ENCODE measurements around the gene GMDS. TPM values are rescaled to one million over a fixed set of nuclear protein-coding genes. Genes with fewer than 3 reads are reported as not detected.

GMDS gene
- total RNA-seq, 1 donor from 2014 or later = 30.2 TPM

DNA sequence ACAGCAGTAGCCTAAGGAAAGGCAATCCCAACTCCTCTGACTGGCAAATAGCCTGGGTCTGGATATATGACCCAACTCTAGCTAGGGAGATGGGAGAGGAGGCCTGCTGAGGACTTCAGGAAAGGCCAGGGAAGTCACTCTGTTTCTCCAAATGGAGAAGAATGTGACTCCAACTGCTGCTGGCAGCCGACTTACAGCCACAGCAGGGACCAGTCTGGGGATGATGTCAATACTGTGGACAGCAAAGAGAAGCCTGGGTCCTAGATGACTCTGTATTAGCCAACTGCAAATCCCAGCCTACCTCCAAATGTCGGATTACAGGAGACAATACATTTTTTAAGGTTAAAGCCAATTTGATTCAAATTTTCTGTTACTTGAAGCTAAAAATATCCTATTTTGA is 403.1 kb downstream of the GMDS start:
- TF ChIP-seq POLR2A (IDR thresholded peaks at IDR 0.05) (no peak), POLR2AphosphoS5 (IDR thresholded peaks at IDR 0.05; ENCODE audit: insufficient read depth in 1 of 2, low read depth in 1 of 2) (no peak)
- TF ChIP-seq, protein P1, sequence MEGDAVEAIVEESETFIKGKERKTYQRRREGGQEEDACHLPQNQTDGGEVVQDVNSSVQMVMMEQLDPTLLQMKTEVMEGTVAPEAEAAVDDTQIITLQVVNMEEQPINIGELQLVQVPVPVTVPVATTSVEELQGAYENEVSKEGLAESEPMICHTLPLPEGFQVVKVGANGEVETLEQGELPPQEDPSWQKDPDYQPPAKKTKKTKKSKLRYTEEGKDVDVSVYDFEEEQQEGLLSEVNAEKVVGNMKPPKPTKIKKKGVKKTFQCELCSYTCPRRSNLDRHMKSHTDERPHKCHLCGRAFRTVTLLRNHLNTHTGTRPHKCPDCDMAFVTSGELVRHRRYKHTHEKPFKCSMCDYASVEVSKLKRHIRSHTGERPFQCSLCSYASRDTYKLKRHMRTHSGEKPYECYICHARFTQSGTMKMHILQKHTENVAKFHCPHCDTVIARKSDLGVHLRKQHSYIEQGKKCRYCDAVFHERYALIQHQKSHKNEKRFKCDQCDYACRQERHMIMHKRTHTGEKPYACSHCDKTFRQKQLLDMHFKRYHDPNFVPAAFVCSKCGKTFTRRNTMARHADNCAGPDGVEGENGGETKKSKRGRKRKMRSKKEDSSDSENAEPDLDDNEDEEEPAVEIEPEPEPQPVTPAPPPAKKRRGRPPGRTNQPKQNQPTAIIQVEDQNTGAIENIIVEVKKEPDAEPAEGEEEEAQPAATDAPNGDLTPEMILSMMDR (IDR thresholded peaks at IDR 0.05) = no peak
- no peak overlapping the region for H3K27ac ChIP-seq
- no peaks in the 10 kb centered on the region for H3K4me1 ChIP-seq
- no peaks in the 10 kb centered on the region for H3K27me3 ChIP-seq
- peaks cover 3% of the 10 kb centered on the region for H3K9me3 ChIP-seq
- no peaks in the 10 kb centered on the region for H3K36me3 ChIP-seq
- no peak overlapping the region for H3K4me3 ChIP-seq
- DNase-seq (ENCODE audit: extremely low spot score in 2 of 2) = no peak
- intact Hi-C loops (cut with DNase I) = no loop called here

DNA sequence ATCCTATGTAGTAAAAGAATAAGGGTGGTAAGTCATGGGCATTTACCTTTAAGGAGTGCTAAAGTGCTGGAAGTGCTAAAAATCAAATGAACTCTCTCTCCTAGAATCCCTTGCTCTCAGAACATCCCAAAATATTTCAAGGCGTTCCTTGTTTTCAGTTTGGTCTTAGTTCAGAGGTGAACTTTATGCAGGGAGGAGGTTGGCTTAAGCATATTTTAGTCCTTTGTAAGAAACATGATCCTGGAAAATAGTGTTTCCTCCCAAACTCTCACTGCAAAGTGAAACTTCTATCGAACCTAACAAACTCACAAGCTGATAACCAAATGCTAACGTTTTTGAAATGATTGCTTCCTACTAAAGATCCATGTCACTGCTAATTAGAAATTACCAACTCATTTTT is 404.3 kb downstream of the GMDS start:
- no peaks in the 10 kb centered on the region for H3K4me1 ChIP-seq
- no peak overlapping the region for H3K4me3 ChIP-seq
- peaks cover 3% of the 10 kb centered on the region for H3K9me3 ChIP-seq
- no peak overlapping the region for H3K27ac ChIP-seq
- no peaks in the 10 kb centered on the region for H3K27me3 ChIP-seq
- TF ChIP-seq POLR2AphosphoS5 (IDR thresholded peaks at IDR 0.05; ENCODE audit: insufficient read depth in 1 of 2, low read depth in 1 of 2) = no peak
- TF ChIP-seq POLR2A (IDR thresholded peaks at IDR 0.05) = no peak
- TF ChIP-seq, protein P1 (IDR thresholded peaks at IDR 0.05) = no peak
- no peaks in the 10 kb centered on the region for H3K36me3 ChIP-seq
- no peak for DNase-seq (ENCODE audit: extremely low spot score in 2 of 2)
- intact Hi-C loops (cut with DNase I) = no loop called here

DNA sequence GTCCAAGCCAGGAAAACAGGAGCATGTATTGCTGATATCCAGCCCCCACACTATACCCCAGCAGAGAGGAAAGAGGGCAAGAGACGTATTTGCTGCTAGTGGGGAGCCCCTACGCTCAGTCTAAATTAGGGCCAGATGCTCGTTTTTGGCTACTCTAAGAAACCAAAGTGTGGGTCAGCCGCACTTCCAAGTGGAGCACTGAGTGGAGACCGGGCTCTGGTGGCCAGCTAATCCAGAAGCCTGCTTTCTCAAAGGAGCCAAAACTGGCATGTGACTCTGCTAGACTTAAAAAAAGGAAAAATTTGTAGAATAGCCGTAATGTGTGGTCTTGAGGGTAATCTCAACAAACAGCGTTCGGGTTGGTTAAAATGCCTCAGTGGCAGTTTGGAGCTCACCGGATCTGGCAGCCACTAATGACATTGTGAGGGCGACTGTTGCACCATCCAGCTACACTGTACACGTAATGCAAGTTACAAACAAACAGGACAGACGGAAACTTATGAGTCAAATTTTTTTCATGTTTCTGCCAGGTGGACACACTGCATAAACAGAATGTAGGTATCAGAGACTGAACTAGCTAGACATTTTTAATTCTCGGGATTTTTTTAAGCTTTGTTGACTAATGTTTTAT is 404.8 kb downstream of the GMDS start:
- intact Hi-C loops (cut with DNase I) = no loop called here

DNA sequence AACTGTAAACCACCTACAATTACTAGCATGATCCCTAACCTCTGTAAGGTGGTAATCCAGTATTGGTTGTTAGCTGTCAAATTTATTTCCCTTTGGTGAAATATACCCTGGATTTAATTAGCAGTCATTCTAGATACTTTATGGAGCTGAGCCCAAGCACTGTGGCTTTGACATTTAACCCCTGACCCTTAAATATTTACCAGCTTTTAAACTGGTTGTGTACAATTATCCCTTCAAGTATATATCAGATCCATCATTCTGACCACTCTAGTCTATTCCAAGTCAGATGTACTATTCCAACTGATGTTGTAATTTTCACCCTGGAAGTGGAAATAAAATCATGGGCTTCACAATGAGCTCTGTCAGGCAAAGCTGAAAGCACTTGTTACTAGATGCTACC is 406.0 kb downstream of the GMDS start:
- H3K27ac ChIP-seq = no peak overlapping the region
- no peaks in the 10 kb centered on the region for H3K36me3 ChIP-seq
- intact Hi-C loops (cut with DNase I) = no loop called here
- DNase-seq (ENCODE audit: extremely low spot score in 2 of 2) = no peak
- H3K4me3 ChIP-seq = no peak overlapping the region
- TF ChIP-seq POLR2AphosphoS5 (IDR thresholded peaks at IDR 0.05; ENCODE audit: insufficient read depth in 1 of 2, low read depth in 1 of 2) (no peak), POLR2A (IDR thresholded peaks at IDR 0.05) (no peak)
- TF ChIP-seq, protein P1 (IDR thresholded peaks at IDR 0.05) = no peak
- H3K4me1 ChIP-seq = no peaks in the 10 kb centered on the region
- no peaks in the 10 kb centered on the region for H3K9me3 ChIP-seq
- H3K27me3 ChIP-seq = no peaks in the 10 kb centered on the region

More for the DNA sequence above, 404.8 kb downstream of the GMDS start:
- DNase-seq (ENCODE audit: extremely low spot score in 2 of 2) = no peak
- H3K4me1 ChIP-seq = no peaks in the 10 kb centered on the region
- no peak overlapping the region for H3K27ac ChIP-seq
- no peaks in the 10 kb centered on the region for H3K36me3 ChIP-seq
- H3K9me3 ChIP-seq = peaks cover 3% of the 10 kb centered on the region
- TF ChIP-seq, protein P1 (IDR thresholded peaks at IDR 0.05) = no peak
- TF ChIP-seq POLR2AphosphoS5 (IDR thresholded peaks at IDR 0.05; ENCODE audit: insufficient read depth in 1 of 2, low read depth in 1 of 2) = no peak
- no peak for TF ChIP-seq POLR2A (IDR thresholded peaks at IDR 0.05)
- no peaks in the 10 kb centered on the region for H3K27me3 ChIP-seq
- no peak overlapping the region for H3K4me3 ChIP-seq

DNA sequence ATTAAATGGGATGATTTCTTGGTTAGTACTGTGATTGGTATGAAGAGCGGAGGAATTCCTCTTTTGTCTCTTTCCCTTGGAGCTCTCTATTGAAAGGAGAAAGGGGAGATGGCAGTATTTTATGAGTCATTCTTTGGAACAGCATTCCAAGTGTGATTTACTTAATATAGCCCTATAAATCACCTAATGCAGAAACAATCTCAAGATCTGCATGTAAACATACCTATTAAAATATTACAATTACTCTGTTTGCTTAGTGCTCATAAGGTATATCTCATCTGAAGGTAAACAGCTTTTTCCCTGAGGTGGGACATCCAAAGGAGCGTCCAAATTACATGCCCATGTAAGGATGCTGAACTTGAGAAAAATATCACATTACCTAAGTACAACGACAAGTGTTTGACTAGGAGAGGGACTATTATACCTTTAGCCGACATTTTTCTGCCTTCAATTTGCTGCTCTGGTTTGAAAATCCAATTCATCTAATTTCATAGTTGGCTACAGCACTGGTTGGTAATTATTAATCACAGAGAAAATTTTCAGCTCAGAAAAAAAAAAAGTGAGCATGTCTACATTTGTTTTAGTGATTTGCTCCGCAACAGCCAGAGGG is 406.7 kb downstream of the GMDS start:
- Histone ChIP-seq H3K27ac (no peak overlapping the region), H3K4me3 (no peak overlapping the region), H3K4me1 (no peaks in the 10 kb centered on the region), H3K27me3 (no peaks in the 10 kb centered on the region), H3K9me3 (no peaks in the 10 kb centered on the region), H3K36me3 (no peaks in the 10 kb centered on the region)
- TF ChIP-seq, protein P1 (IDR thresholded peaks at IDR 0.05) = no peak
- TF ChIP-seq POLR2AphosphoS5 (IDR thresholded peaks at IDR 0.05; ENCODE audit: insufficient read depth in 1 of 2, low read depth in 1 of 2) = no peak
- no peak for TF ChIP-seq POLR2A (IDR thresholded peaks at IDR 0.05)
- intact Hi-C loops (cut with DNase I) = no loop called here
- no peak for DNase-seq (ENCODE audit: extremely low spot score in 2 of 2)

All from vagina (tissue), 2 donors.